GM12872 (cell line): ENCODE results near the gene PRKCQ.

Experiments
- CTCF ChIP-seq: IDR thresholded peaks from 3 replicates; pipeline ENCODE4 v1.5.1; 2011; ENCODE audit warnings: low read depth, mild to moderate bottlenecking, low read length, moderate library complexity; ENCODE audit not compliant: insufficient read depth

The PRKCQ gene

GRCh38 chr10:6497620-6498019 is 82.5 kb downstream of the PRKCQ start:
- TF ChIP-seq CTCF = no peak

GRCh38 chr10:6494936-6495592 is 85.0 kb downstream of the PRKCQ start:
- TF ChIP-seq CTCF = no peak

- no peak for TF ChIP-seq CTCF
These were observed 85.6 kb downstream of the PRKCQ start for GRCh38 chr10:6494442-6494819.

GRCh38 chr10:6493521-6494441 is 86.3 kb downstream of the PRKCQ start:
- TF ChIP-seq CTCF = no peak

GRCh38 chr10:6492896-6493295 is 87.2 kb downstream of the PRKCQ start:
- TF ChIP-seq CTCF = no peak

GRCh38 chr10:6491841-6492609 is 88.1 kb downstream of the PRKCQ start:
- TF ChIP-seq CTCF = no peak

GRCh38 chr10:6490614-6491013 is 89.5 kb downstream of the PRKCQ start:
- TF ChIP-seq CTCF = no peak
